Daoy (cell line): Measurements from ENCODE around the gene CNIH1. TPM values are rescaled to one million over a fixed set of nuclear protein-coding genes. Genes with fewer than 3 reads are reported as not detected.
"Not testable (repeated sequence)": the region's sequence is repeated elsewhere in the genome, so short reads cannot be mapped to it uniquely, and the experiment has no call there.

Source experiments
- DNase-seq: peaks from one replicate; pipeline ENCODE4 v3.0.0-alpha.2; 2015; ENCODE audit warnings: low read depth
- total RNA-seq: library from RNA; depleted of rRNA; stranded (reverse); fragments of >200 nt; shearing (Covaris generic); gene quantifications from 2 replicates; pipeline ENCODE4 v1.2.3, GENCODE V29; 2014; rRNA removed

CNIH1 gene
- total RNA-seq, 1 experiment from 2014 or later: 171 TPM

GRCh38 chr14:54380558-54380957 lies 60.6 kb downstream of the CNIH1 start:
- DNase-seq: not testable (repeated sequence)

GRCh38 chr14:54378893-54379292 lies 62.3 kb downstream of the CNIH1 start:
- DNase-seq: not testable (repeated sequence)

GRCh38 chr14:54377501-54377900 lies 63.7 kb downstream of the CNIH1 start:
- DNase-seq: no peak

DNA sequence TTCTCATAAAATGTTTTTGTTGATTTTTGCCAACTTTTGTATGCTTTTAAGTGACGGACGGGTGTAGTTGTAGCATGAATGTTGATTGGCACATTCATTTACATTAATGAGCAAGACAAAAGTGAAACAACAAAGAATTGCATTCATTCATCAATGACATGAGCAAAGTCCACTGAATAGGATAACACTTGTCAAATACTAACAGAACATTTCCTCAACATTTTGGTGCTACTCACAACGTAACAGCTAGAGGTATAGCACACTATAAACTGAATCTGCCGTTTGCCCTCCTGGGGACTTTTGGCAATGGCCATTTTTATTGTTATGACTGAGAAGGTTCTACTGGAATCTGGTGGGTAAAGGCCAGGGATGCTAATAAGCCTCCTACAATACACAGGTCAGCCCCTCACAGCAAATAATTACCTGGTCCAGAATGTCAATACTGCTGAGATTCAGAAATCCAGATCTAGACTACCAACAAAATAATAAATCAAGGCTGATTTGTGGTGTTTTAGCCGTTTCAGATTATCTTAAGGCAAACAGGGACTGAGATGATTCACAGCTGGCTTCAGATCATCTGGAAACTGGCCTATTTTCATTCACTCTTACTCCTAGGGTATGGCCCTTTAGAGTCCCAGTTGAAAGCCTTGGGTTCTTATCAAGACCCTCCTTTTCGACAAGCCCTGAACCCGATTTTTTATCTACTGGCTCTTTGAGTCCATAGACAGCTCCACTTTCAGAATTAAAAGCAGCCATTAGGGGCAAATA lies 66.9 kb downstream of the CNIH1 start:
- no peak for DNase-seq

Other genes with a start within 250 kb of the CNIH1 start
- gene CDKN3, start 44.4 kb downstream of the CNIH1 start, total RNA-seq: 130 and 190 TPM in 2 replicates
- 146 and 151 TPM in 2 replicates for gene GMFB, start 47.6 kb upstream of the CNIH1 start, total RNA-seq
- gene CGRRF1, start 68.5 kb upstream of the CNIH1 start, total RNA-seq: 15.2 and 19.5 TPM in 2 replicates
- gene SAMD4A, start 125.8 kb upstream of the CNIH1 start, total RNA-seq: 14.4 and 17.8 TPM in 2 replicates